ENCODE results near the gene PFKFB4. TPM values are rescaled to one million over a fixed set of nuclear protein-coding genes. Genes with fewer than 3 reads are reported as not detected.
"Not testable (repeated sequence)": the region's sequence is repeated elsewhere in the genome, so short reads cannot be mapped to it uniquely, and the experiment has no call there.

PFKFB4 gene
- total RNA-seq, 2 donors from 2014 or later: 12.6 to 19.0 TPM

- Histone ChIP-seq H3K27ac (ENCODE audit: low read depth, low read length) (no peak overlapping the region), H3K27me3 (ENCODE audit: control insufficient read depth, insufficient read depth, low read length, poor library complexity, severe bottlenecking) (no peaks in the 10 kb centered on the region), H3K4me1 (ENCODE audit: control insufficient read depth, insufficient read depth, low read length) (peaks cover 4% of the 10 kb centered on the region), H3K36me3 (ENCODE audit: control insufficient read depth, insufficient read depth, low read length) (peaks cover 8% of the 10 kb centered on the region), H3K9me3 (ENCODE audit: control insufficient read depth, low read length) (no peaks in the 10 kb centered on the region), H3K9ac (ENCODE audit: extremely low read depth, low read length, poor library complexity, severe bottlenecking) (no peak overlapping the region), H3K4me3 (ENCODE audit: low read length) (no peak overlapping the region)
- Mint-ChIP-seq H3K4me3 (no peak overlapping the region), H3K36me3 (ENCODE audit: low read depth) (peaks cover 4% of the 10 kb centered on the region), H3K27ac (no peak overlapping the region), H3K27me3 (ENCODE audit: insufficient read depth) (no peaks in the 10 kb centered on the region), H3K4me1 (peaks cover 19% of the 10 kb centered on the region), H3K9me3 (no peaks in the 10 kb centered on the region)
- 92 to 93% methylated on average over 10 to 14 of the region's 14 CpGs for WGBS, 2 experiments (ENCODE audit: insufficient coverage in 1 of 2, insufficient read length in 1 of 2)
- peak; percentile 42 for DNase-seq
- TF ChIP-seq CTCF (conservative IDR thresholded peaks at IDR 0.05): no peak
Measured at GRCh38 chr3:48552111-48552951, 4.3 kb downstream of the PFKFB4 start.

- not testable (repeated sequence) for H3K27me3 Mint-ChIP-seq (ENCODE audit: insufficient read depth); H3K27me3 ChIP-seq (ENCODE audit: control insufficient read depth, insufficient read depth, low read length, poor library complexity, severe bottlenecking); H3K9me3 Mint-ChIP-seq; H3K4me1 ChIP-seq (ENCODE audit: control insufficient read depth, insufficient read depth, low read length); H3K9me3 ChIP-seq (ENCODE audit: control insufficient read depth, low read length); H3K4me3 ChIP-seq (ENCODE audit: low read length); DNase-seq; H3K9ac ChIP-seq (ENCODE audit: extremely low read depth, low read length, poor library complexity, severe bottlenecking); H3K36me3 Mint-ChIP-seq (ENCODE audit: low read depth); H3K27ac ChIP-seq (ENCODE audit: low read depth, low read length); H3K4me3 Mint-ChIP-seq; H3K27ac Mint-ChIP-seq
- H3K36me3 ChIP-seq (ENCODE audit: control insufficient read depth, insufficient read depth, low read length): peaks cover 14% of the 10 kb centered on the region
- 93 to 94% methylated on average over 5 to 7 of the region's 7 CpGs for WGBS, 2 experiments (ENCODE audit: insufficient coverage in 1 of 2, insufficient read length in 1 of 2)
- peaks cover 19% of the 10 kb centered on the region for H3K4me1 Mint-ChIP-seq
Measured at GRCh38 chr3:48551651-48552050, 5.0 kb downstream of the PFKFB4 start.

DNA sequence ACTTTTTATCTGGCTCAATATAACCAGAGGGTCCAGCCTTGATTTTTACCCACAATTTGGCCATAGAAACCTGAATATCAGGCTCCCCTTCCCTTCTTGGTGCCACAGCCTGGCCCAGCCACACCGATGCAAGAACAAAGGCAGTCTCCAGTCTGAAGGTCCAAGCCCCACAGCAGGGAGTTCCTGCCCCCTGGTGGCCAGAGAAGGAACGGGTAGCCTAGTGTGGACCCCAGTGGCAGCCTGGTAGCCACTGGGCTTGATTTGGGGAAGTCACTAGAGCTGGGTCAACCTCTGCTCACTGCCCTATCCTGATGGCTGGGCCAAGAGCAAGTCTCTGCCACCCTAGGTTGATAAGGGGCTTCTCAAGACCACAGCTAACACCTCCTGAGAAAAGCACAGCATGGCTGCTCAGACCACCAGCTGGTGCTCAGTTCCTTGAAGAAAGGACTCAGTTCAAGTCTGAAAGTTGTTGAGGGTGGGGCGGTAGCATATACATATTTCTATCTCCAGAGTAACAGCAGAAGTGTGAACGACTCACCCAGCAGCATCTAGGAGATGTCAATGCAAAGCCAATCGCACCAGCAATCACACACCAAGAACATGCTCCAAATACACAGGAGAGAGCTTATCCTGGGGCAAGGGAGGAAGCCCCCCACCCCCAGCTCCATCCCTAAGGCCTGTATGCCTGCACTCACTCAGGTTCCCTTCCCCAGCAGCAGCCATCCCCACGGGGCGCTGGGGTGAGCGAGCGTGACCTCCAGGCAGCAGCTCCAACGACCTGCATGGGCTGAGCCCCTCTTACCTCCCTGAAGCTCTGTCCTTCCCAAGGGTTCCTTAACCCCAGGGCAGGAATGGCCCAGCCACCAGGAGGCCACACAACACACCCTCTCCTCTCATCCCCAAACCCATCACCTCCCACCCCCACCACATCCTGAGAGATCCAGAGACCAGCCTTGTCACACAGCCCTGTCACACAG is 7.6 kb downstream of the PFKFB4 start:
- no peak overlapping the region for H3K4me3 ChIP-seq (ENCODE audit: low read length)
- H3K27ac Mint-ChIP-seq: no peak overlapping the region
- H3K27me3 ChIP-seq (ENCODE audit: control insufficient read depth, insufficient read depth, low read length, poor library complexity, severe bottlenecking): no peaks in the 10 kb centered on the region
- H3K36me3 ChIP-seq (ENCODE audit: control insufficient read depth, insufficient read depth, low read length): peaks cover 14% of the 10 kb centered on the region
- H3K27ac ChIP-seq (ENCODE audit: low read depth, low read length): no peak overlapping the region
- 72% methylated on average over 10 of the region's 10 CpGs; no CpG with 5 or more reads in 1 of the 2 experiments for WGBS, 2 experiments (ENCODE audit: insufficient coverage in 1 of 2, insufficient read length in 1 of 2)
- H3K27me3 Mint-ChIP-seq (ENCODE audit: insufficient read depth): no peaks in the 10 kb centered on the region
- no peak overlapping the region for H3K9ac ChIP-seq (ENCODE audit: extremely low read depth, low read length, poor library complexity, severe bottlenecking)
- TF ChIP-seq CTCF (conservative IDR thresholded peaks at IDR 0.05): peak; percentile 98
- H3K9me3 ChIP-seq (ENCODE audit: control insufficient read depth, low read length): no peaks in the 10 kb centered on the region
- H3K36me3 Mint-ChIP-seq (ENCODE audit: low read depth): peaks cover 6% of the 10 kb centered on the region
- no peaks in the 10 kb centered on the region for H3K9me3 Mint-ChIP-seq
- H3K4me1 ChIP-seq (ENCODE audit: control insufficient read depth, insufficient read depth, low read length): no peaks in the 10 kb centered on the region
- no peak overlapping the region for H3K4me3 Mint-ChIP-seq
- peaks cover under 1% of the 10 kb centered on the region for H3K4me1 Mint-ChIP-seq
- peak; percentile 96 for DNase-seq

Data from endodermal cell (in vitro differentiated cells).